Stimulated activated CD4-positive, alpha-beta T cell treated with anti-CD3 and anti-CD28 coated beads, Interleukin-1b, Interleukin-23, amount 100 ng/mL, for 4 hours (primary cell): ENCODE data around the gene RNF151.

Experiments
- DNase-seq, 2 donors: peaks; one replicate each; pipeline ENCODE4 v3.0.0-alpha.2; 2020; ENCODE audit warnings: low read depth in 2 of 2

Gene RNF151

GRCh38 chr16:1976951-1977874 lies 10.6 kb downstream of the RNF151 start:
- DNase-seq, result no peak

DNA sequence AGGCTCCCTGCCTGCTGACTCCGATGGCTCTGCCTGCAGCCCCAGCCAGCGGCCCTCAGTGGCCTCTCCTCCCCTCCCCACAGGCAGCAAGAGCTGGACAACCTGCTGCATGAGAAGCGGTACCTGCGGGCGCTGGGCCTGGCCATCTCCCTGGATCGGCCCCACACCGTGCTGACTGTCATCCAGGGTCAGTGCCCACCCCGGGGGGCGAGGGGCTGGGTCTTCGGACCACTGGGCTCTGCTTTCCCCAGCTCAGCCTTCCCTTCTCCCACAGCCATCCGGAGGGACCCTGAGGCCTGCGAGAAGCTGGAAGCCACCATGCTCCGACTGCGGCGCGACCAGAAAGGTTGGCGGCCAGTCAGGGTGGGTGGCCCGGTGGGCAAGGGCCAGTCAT lies 11.2 kb downstream of the RNF151 start:
- DNase-seq, result no peak

- DNase-seq, result no peak
Observed at GRCh38 chr16:1978476-1979120, 11.9 kb downstream of the RNF151 start.

GRCh38 chr16:1979271-1980029 lies 12.8 kb downstream of the RNF151 start:
- DNase-seq, result peak in 1 of 2 donors; percentile 39

- DNase-seq, result no peak
Observed at GRCh38 chr16:1980030-1980769, 13.5 kb downstream of the RNF151 start.

DNA sequence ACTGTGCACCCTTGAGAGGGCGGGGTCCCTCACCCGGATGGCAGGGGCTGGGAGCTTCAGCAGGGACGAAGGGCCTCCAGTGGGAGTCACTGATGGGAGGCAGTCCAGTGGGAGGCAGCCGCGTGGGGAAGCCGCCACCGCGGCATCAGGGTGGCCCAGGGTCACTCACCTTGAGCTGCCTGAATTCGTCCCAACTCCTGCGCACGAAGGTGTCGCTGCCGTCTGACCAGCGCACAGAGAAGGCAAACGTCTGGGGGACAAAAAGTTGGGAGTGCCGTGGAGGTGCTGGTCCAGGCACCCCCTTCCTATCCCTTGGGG lies 14.1 kb downstream of the RNF151 start:
- DNase-seq, result no peak

- no peak for DNase-seq
Observed at GRCh38 chr16:1981398-1981836, 14.8 kb downstream of the RNF151 start, which contains the start of gene NOXO1. NOXO1 (minus strand) TSS chr16:1981469; CDS start chr16:1981179, 290 bp downstream.

- no peak for DNase-seq
Observed at GRCh38 chr16:1982013-1982433, 15.4 kb downstream of the RNF151 start.

GRCh38 chr16:1982991-1983543 lies 16.4 kb downstream of the RNF151 start:
- DNase-seq, result no peak

DNA sequence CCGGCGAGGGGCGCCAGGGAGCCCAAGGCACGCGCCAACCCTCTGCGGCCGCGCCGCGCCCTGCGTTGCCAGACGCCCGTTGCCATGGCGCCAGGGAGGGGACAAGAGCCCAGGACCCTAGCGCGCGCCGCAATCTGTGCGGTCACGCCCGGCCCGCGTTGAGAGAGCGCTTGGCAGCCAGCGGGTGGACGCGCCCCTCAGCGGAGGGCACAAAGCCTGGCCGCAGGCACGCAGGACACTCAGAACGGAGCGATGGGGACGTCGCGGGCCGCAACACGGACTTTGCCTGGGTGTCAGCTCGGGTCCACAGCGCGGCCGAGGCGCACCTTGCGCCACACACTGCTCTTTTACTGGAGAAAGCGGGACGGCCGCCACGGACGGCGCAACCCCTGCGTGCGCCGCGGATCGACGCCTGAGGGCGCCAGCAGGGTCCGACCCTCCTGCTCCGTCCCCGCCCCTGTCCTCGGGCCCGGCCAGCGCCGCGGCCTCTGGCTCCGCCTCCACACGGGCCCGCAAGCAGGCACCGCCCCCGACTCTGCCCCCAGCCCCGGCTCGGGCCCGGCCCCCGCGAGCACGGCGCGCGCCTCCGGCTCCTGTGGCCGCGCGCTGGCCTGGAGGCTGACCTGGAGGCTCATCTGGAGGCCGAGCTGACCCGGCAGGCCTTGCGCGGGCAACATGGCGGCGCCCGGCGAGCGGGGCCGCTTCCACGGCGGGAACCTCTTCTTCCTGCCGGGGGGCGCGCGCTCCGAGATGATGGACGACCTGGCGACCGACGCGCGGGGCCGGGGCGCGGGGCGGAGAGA lies 17.1 kb downstream of the RNF151 start, which contains the start of gene GFER:
TSS of gene GFER (plus strand) at position 650 of the 803 bp plus-strand sequence. CDS start at position 676, 26 bp downstream.
- DNase-seq, result peak in 1 of 2 donors; percentile 65

GRCh38 chr16:1984347-1985225 lies 17.9 kb downstream of the RNF151 start:
- DNase-seq, result no peak

DNA sequence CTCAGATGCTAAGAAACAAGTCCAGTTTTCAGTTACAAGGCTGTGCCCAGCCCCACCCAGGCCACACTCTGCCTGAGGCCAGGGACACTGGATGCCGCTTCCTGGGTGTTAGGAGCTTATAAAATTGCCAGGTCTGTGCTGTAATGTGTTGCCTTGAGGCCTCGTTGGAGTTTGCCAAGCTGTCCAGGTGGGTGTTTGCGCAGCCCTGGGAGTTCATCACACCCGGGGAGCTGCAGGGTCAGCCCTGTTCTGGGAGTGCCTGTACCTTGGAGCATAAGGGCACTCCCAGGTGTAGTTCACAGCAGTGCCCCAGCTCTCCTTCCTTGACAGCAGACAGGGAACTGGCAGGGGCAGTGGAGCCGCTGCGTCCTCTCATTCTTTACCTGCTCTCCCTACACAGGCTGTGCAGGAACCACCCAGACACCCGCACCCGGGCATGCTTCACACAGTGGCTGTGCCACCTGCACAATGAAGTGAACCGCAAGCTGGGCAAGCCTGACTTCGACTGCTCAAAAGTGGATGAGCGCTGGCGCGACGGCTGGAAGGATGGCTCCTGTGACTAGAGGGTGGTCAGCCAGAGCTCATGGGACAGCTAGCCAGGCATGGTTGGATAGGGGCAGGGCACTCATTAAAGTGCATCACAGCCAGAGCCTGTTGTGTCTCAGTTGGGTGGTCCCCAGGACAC lies 19.0 kb downstream of the RNF151 start:
- no peak for DNase-seq

DNA sequence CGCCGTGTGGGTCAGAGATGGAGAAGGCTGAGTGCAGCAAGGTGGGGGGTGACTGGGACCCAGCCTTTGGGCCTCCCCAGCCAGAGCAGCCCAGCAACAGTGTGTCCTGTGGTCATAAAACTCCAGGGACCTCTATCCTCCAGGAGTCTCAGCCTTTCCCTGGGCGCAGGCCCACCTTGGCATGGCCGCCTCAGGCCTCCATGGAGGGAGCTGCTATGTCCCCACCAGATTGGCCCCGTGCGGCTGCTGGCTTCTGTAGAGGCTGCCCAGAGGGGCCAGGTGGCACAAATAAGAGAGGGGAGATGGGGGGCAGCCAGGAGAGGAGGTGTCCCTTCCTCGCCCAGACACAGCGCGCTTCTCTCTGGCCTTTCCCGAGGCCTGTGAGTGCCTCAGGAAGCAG lies 20.5 kb downstream of the RNF151 start:
- DNase-seq, result no peak

- no peak for DNase-seq
Observed at GRCh38 chr16:1989209-1990100, 22.8 kb downstream of the RNF151 start, which contains the start of gene SYNGR3. SYNGR3 (plus strand) TSS chr16:1989970; CDS start chr16:1990103, 133 bp downstream.

- DNase-seq, result no peak
Observed at GRCh38 chr16:1990101-1990350, 23.4 kb downstream of the RNF151 start.

- DNase-seq, result peak in 1 of 2 donors; percentile 36
Observed at GRCh38 chr16:1990351-1991134, 23.9 kb downstream of the RNF151 start.

- no peak for DNase-seq
Observed at GRCh38 chr16:1991135-1991551, 24.5 kb downstream of the RNF151 start.
